Hypothalamus (tissue), 51 donors: ENCODE measurements around the gene IQSEC1.

Experiments
- DNase-seq, 51 donors: peaks; one replicate each; lab custom pipeline; 2025; lab: John Stamatoyannopoulos, UW

IQSEC1 gene

GRCh38 chr3:12947504-12948369 lies 125.5 kb downstream of the IQSEC1 start:
- DNase-seq: no peak

DNA sequence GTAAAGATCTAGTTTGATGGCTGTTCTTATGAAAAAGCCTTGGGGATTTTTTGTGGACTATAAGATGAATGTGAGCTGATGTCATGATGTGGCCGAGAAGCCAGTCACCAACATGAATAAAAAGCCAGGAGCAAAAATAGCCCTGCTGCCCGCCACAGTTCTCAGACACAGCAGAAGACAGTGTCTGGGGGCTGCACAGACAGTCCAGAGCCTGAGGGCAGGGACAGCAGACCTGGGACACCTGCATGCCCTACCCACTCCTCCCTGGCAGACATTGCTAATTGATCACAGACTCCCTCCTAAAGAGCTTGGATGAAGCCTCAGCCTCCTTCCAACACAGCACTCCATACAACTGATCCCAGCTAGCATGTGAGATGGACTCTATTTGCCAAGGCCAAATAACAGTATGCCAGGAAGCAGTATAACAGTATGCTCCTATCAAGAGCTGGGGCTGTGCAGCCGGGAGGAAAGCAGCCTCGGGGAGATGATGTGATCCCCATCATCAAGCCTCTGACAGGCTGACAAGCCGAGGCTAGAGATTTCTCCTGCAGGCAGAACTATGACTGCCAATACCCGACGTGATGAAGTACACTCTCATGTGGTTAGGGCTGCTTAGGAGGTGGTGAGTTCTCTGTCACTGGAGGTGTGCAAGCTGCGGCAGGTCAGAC lies 126.4 kb downstream of the IQSEC1 start:
- peak in 7 of 51 donors; percentile 21 to 45 (median 25) for DNase-seq

- peak in 1 of 51 donors; percentile 17 for DNase-seq
These were observed 127.0 kb downstream of the IQSEC1 start for GRCh38 chr3:12946251-12946648.

DNA sequence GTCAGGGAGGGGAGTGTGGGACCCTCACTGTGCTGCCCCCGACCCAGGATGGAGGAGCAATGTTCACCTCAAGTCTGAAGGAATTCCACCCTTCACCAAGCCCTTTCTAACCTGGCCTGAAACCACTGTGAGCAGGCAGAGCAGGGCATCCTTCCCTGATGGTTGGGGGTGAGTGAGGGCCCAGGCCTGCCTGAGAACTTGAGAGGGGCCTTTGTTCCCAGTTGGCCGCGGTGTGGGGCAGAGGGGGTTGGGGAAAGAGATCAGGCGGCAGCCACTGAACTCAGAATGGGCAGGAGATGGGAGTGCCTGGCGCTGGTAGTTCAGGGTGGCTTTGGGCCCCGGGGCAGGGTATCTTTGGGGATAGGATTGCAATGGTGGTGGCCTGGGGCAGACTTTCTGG lies 128.4 kb downstream of the IQSEC1 start:
- DNase-seq: peak in 46 of 51 donors; percentile 14 to 90 (median 71)

DNA sequence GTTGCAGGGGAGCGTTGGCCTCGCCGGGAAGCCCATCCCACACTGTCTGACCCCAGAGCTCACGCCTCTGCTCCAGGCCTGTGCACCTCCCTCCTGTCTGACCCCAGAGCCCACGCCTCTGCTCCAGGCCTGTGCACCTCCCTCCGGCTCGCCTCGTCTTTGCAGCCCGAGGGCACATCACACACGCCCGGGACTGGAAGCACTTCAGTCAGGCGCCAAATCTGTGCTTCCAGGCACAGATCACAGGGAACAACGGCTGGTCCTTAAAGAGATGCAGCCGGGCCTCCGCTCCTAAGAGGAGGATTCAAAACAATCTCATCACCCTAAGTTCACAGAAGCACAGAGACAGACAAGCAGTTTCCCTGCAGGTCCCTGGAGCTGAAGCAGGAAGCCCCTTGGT lies 128.8 kb downstream of the IQSEC1 start:
- DNase-seq: peak in 13 of 51 donors; percentile 26 to 70 (median 44)

GRCh38 chr3:12943124-12944021 lies 129.9 kb downstream of the IQSEC1 start:
- peak in 2 of 51 donors; percentile 5 to 23 for DNase-seq

GRCh38 chr3:12941495-12942023 lies 131.7 kb downstream of the IQSEC1 start:
- DNase-seq: no peak

GRCh38 chr3:12940854-12941253 lies 132.4 kb downstream of the IQSEC1 start:
- no peak for DNase-seq

- DNase-seq: no peak
These were observed 134.1 kb downstream of the IQSEC1 start for GRCh38 chr3:12939137-12939536.

- DNase-seq: no peak
These were observed 134.9 kb downstream of the IQSEC1 start for GRCh38 chr3:12938258-12938711.

DNA sequence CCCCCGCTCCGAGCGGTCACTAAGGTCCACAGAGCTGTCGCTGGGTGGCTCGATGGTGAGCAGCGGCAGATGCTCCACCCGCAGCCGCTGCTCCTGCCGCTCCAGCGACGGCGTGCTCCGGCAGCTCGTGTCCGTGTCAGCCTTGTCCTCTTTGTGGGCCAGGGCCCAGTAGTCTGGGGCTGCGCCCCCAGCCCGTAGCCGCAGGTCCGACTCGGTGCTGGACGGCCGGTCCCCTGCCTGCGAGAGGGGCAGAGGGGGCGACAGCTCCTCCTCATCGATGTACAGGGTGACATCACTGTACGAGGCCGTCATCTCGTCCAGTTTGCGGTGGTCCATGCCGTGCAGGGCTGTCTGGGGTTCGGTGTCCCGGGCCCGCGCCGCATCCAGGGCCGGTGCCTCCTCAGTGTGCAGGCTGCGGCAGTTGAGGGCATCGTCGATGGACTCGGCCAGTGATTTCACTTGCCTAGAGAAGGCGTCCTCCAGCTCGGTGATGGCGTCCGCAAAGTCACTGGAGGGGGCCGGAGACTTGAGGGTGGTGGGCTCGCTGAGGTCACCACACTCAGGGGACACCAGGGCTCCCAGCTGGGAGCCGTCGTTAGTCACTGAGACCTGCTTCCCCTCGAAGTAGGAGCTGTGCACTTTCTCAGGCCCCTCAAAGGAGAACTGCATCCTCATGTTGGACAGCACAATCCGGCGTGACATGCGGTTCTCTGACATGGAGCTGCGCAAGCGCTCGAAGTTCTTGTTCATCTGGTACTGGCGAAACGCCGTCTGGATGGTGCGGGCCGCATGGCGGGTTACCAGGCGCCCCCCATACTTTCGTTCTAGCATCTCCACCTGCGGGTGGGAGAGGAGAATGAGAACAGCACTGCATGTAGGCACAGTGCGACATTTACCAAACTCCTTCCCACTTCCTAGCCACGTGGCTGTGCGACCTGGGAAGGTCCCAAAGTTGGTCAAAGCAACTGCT lies 137.1 kb downstream of the IQSEC1 start:
- DNase-seq: no peak

DNA sequence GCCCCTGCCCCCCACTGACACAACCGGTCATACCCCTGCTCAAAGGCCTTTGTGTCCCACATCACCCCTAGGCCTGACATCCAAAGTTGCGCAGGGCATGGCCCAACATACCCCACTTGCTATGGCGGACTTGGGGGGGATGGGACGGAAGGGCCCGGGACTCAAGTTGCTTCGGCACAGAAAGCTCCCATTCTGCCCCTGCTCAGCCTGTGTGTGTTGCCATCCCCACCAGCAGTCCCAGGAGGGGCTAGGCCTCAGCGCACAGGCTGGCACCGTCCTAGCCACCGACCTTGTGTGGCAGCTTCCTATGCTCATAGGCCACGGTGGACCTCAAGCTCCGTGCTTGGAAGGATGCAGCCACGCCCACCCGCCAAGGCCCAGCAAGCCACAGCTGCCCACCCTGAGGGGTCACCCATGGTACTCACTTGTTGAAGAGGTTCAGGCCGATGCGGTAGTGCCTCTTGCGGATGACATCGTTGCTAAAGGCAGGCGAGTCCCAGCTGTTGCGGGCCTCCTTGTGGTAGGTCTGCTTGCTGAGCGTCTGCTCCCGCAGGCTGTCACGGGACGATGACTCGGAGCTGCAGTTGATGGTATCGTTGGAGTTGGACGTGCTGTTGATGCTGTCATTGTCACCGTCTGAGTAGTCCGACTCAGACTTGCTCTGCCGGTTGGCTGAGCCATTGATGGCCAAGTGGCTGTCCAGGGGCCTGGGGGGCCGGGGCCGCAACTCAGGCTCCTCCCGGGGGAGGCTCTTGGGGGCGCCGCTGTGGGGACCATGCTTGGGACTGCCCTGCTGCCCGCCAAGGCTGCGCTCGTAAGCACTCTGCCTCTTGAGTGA lies 138.0 kb downstream of the IQSEC1 start:
- DNase-seq: no peak

GRCh38 chr3:12934431-12934830 lies 138.8 kb downstream of the IQSEC1 start:
- DNase-seq: peak in 20 of 51 donors; percentile 6 to 51 (median 32)

GRCh38 chr3:12933901-12934300 lies 139.3 kb downstream of the IQSEC1 start:
- no peak for DNase-seq

DNA sequence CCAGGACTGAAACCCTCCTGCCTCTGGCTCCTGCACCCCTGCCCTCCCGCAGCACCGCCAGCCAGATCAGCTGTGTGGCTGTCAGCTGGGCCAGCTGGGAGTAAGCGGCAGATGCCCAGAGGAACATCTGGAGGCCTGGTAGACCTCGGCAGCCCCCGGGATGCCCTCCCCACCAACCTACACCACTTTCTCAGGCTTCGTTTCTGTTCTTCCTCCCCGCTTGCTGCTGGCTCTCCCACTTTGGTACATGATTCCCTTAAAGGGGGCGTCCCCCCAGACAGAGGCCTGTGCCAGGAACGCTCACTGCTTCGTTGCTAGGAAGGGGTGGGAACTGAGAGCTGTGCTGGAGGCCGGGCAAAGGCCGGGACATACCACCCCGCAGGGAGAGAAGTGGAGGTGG lies 140.5 kb downstream of the IQSEC1 start:
- DNase-seq: peak in 10 of 51 donors; percentile 15 to 62 (median 29)

DNA sequence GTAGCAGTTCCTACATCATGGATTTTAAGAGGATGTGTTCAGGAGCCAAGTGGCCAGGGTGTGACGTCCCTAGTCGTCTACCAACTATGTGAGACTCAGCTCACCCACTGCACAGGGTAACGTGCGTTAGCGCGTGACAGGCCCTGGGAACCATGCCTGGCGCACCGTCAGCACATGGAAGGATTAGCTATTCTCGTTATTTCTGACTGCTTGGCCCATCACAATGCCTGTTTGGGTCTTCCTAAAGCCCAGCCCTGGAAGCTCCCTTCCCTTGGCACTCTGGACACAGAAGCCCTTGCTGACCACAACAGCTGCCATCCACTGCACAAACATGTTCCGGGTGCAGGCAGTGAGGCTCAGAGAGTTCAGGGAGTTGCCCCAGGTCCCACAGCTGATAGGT lies 140.9 kb downstream of the IQSEC1 start:
- DNase-seq: peak in 9 of 51 donors; percentile 10 to 64 (median 23)

GRCh38 chr3:12931273-12931905 lies 141.8 kb downstream of the IQSEC1 start:
- DNase-seq: no peak

DNA sequence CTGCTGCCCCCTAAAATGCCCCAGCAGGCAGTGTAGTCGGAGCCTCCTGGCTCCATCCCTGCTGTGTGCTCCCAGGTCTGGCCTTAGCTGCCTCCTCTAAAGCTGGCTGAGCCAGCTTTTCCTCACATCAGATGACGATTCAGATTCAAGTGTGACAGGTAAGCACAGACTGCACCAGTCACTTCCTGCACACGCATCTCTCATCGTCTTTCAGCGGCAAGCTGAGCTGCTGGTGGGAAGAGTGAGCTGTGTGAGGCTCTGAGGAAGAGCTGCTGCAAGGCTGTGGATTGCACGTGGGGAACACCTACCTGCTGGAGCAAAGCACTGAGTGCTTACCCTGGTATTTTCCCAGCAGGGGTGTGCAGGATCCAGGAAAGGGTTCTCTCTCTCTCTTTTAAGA lies 143.4 kb downstream of the IQSEC1 start:
- peak in 3 of 51 donors; percentile 27 to 41 (median 31) for DNase-seq
